ENCODE measurements around the gene COPG1.
A peak's percentile ranks its signal among the peaks of the same experiment; 100 is the strongest.
"Not testable (repeated sequence)": the region's sequence is repeated elsewhere in the genome, so short reads cannot be mapped to it uniquely, and the experiment has no call there.

The COPG1 gene

GRCh38 chr3:129238945-129239705 is 10.3 kb upstream of the COPG1 start:
- H3K4me3 ChIP-seq (ENCODE audit: low read length) = no peak overlapping the region
- no peak for DNase-seq (ENCODE audit: low read depth, low spot score)

GRCh38 chr3:129239991-129240390 is 9.4 kb upstream of the COPG1 start:
- DNase-seq (ENCODE audit: low read depth, low spot score) = no peak
- no peak overlapping the region for H3K4me3 ChIP-seq (ENCODE audit: low read length)

GRCh38 chr3:129240436-129240835 is 9.0 kb upstream of the COPG1 start:
- no peak for DNase-seq (ENCODE audit: low read depth, low spot score)
- H3K4me3 ChIP-seq (ENCODE audit: low read length) = no peak overlapping the region

GRCh38 chr3:129245141-129245540 is 4.3 kb upstream of the COPG1 start:
- no peak overlapping the region for H3K4me3 ChIP-seq (ENCODE audit: low read length)
- DNase-seq (ENCODE audit: low read depth, low spot score) = no peak

GRCh38 chr3:129245641-129246306 is 3.6 kb upstream of the COPG1 start:
- H3K4me3 ChIP-seq (ENCODE audit: low read length) = not testable (repeated sequence)
- DNase-seq (ENCODE audit: low read depth, low spot score) = peak; percentile 78

- no peak for DNase-seq (ENCODE audit: low read depth, low spot score)
- no peak overlapping the region for H3K4me3 ChIP-seq (ENCODE audit: low read length)
These were observed 2.8 kb upstream of the COPG1 start for GRCh38 chr3:129246636-129247035.

- no peak for DNase-seq (ENCODE audit: low read depth, low spot score)
- peak overlapping the region; percentile 95 for H3K4me3 ChIP-seq (ENCODE audit: low read length)
These were observed 973 bp upstream of the COPG1 start for GRCh38 chr3:129248286-129248979.

- no peak for DNase-seq (ENCODE audit: low read depth, low spot score)
These were observed 3.3 kb downstream of the COPG1 start for GRCh38 chr3:129252748-129253147.

GRCh38 chr3:129254536-129255230 is 5.3 kb downstream of the COPG1 start:
- no peak overlapping the region for H3K4me3 ChIP-seq (ENCODE audit: low read length)
- no peak for DNase-seq (ENCODE audit: low read depth, low spot score)

More at GRCh38 chr3:129252748-129253147, 3.3 kb downstream of the COPG1 start:
- no peak overlapping the region for H3K4me3 ChIP-seq (ENCODE audit: low read length)

- DNase-seq (ENCODE audit: low read depth, low spot score) = no peak
- H3K4me3 ChIP-seq (ENCODE audit: low read length) = no peak overlapping the region
These were observed 6.9 kb downstream of the COPG1 start for GRCh38 chr3:129256270-129256669.

- no peak for DNase-seq (ENCODE audit: low read depth, low spot score)
- no peak overlapping the region for H3K4me3 ChIP-seq (ENCODE audit: low read length)
These were observed 8.2 kb downstream of the COPG1 start for GRCh38 chr3:129257609-129258008.

GRCh38 chr3:129259612-129260477 is 10.4 kb downstream of the COPG1 start:
- H3K4me3 ChIP-seq (ENCODE audit: low read length) = no peak overlapping the region
- DNase-seq (ENCODE audit: low read depth, low spot score) = no peak

GRCh38 chr3:129260606-129261005 is 11.2 kb downstream of the COPG1 start:
- H3K4me3 ChIP-seq (ENCODE audit: low read length) = no peak overlapping the region
- no peak for DNase-seq (ENCODE audit: low read depth, low spot score)

- H3K4me3 ChIP-seq (ENCODE audit: low read length) = no peak overlapping the region
- no peak for DNase-seq (ENCODE audit: low read depth, low spot score)
These were observed 12.5 kb downstream of the COPG1 start for GRCh38 chr3:129261894-129262293.

GRCh38 chr3:129263161-129263910 is 13.9 kb downstream of the COPG1 start:
- no peak overlapping the region for H3K4me3 ChIP-seq (ENCODE audit: low read length)
- DNase-seq (ENCODE audit: low read depth, low spot score) = peak; percentile 22

GRCh38 chr3:129264994-129265393 is 15.6 kb downstream of the COPG1 start:
- not testable (repeated sequence) for DNase-seq (ENCODE audit: low read depth, low spot score); H3K4me3 ChIP-seq (ENCODE audit: low read length)

- H3K4me3 ChIP-seq (ENCODE audit: low read length) = no peak overlapping the region
- no peak for DNase-seq (ENCODE audit: low read depth, low spot score)
These were observed 17.2 kb downstream of the COPG1 start for GRCh38 chr3:129266651-129267050.

GRCh38 chr3:129268396-129268795 is 19.0 kb downstream of the COPG1 start:
- H3K4me3 ChIP-seq (ENCODE audit: low read length) = no peak overlapping the region
- DNase-seq (ENCODE audit: low read depth, low spot score) = no peak

Measured in Jurkat, Clone E6-1 (cell line).